Stimulated activated CD4-positive, alpha-beta T cell treated with anti-CD3 and anti-CD28 coated beads, Interleukin-15, amount 100 ng/mL, for 48 hours (primary cell): ENCODE results near the gene MLST8.
A peak's percentile ranks its signal among the peaks of the same experiment; 100 is the strongest.

ENCODE experiments used
- DNase-seq, 2 donors: peaks; one replicate each; pipeline ENCODE4 v3.0.0-alpha.2; 2020; ENCODE audit warnings: low read depth in 2 of 2

The MLST8 gene

DNA sequence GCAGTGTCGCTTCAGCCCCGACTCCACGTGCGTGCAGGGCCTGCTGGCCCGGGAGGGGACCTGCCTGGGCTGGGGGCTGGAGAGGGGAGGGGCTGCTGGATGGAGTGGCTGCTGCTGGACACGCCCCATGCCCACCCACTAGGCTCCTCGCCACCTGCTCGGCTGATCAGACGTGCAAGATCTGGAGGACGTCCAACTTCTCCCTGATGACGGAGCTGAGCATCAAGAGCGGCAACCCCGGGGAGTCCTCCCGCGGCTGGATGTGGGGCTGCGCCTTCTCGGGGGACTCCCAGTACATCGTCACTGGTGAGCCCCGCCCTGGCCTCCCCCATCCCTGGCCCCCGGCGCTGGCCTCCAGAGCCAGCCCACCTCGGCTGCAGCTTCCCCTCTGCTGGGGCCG lies 3.1 kb downstream of the MLST8 start:
- DNase-seq, result no peak

DNA sequence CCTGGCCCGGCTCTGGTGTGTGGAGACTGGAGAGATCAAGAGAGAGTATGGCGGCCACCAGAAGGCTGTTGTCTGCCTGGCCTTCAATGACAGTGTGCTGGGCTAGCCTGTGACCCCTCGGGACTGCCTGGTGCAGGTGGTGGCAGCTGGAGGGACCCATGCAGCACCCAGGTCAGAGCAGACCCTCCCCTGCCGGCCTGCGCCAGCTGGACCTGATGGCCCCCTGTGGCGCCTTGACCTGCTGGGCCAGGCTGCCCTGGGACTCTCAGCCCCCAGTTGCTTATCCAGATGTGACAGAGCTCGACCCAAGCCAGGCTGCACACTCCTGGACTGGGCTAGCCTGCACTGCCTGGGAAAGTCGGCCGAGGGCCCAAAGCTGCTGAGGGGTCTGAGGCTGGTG lies 3.5 kb downstream of the MLST8 start:
- DNase-seq, result no peak

DNA sequence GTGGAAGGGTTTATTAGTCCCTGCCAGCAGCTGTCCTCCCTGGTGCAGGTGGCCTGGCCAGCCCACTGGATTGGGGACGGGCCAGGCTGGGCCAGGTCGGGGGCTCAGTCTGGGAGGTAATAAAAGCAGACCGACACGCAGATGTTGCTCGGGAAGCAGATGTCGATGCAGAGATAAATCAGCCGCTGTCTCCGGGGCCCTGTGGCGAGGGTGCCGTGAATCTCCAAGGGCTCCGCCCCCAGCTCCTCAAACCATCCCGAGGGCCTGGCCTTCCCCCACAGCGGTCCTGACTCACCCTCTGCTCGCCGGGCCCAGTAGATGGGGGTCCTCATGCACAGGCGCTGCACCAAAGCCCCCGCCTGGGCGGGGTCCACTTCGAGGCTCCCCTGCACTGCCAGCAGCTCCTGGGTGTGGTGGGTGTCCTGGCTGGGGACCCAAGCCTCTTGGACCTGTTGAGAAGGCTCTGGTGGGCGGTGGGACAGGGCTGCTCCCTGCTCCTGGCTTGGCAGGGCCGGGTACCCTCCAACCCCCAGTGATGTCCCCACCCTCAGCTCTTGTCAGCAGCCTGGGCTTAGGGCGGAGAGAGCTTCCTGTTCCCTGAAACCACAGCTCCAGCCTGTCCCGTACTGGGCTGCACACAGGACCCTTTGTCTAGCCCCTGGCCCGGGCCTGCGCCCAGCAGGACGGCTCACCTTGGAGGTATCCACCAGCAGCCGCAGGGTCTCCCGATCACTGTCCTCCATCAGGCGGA lies 4.2 kb downstream of the MLST8 start:
- no peak for DNase-seq

DNA sequence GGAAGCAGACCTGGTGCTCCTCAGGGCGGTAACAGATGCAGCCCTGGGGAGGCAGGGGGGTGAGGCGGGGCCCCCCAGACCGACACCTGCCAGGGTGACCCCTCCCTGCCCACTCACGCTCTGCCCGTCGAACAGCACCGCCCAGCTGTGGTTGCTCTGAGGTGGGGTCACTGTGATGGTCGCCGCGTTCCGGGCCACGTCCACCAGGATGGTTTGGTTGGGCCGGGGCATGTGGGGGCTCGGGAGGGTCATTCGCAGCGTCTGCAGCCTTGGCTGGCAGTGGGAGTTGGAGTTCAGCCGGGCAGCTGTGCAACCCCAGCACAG lies 4.7 kb downstream of the MLST8 start:
- no peak for DNase-seq

DNA sequence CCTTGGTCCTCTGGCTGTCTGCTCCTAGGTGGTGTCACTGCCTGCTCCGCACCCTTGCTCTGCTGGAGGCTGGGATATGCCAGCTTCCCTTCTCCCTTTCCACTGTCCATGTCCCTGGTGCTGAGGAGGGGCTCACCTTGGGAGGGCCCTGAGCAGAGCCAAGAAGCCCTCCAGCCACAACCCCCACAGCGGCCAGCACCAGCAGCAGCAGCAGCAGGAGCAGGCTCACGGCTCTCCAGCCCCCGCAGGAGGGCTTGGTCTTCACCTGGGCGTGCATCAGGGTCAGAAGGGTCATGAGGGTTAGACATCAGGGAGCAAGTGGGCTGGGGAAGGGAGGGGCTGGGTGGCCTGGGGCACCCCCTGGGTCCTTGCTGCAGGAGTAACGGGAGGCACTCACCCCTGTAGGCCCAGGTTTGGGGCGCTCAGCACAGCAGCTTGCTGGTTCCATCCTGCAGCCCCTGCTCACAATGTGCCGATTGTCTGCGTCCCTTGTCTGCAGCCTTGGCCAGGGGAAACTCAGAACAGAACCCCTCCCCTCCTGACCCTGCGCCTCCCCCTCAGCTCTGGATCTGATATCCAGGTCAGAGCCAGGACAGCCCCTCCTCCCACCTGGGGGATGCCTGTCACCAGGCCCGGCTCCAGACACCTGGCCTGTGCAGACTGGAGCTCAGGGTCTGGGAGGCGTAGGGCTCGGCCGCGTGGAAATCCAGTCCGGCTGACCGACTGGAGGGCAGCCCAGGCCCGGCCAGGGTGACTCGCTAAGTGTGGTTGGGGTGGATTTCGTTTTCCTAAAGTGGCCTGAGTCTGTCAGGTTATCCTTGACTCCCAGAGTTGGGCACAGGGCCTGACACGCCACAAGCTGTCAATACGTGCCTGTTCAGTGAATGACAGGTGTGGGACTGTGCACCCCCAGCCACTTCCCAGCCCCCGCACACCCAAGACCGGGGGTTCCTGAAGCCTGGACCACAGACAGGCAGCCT lies 5.4 kb downstream of the MLST8 start, which contains the start of gene BRICD5:
BRICD5 (minus strand) TSS at position 478 of the 980 bp plus-strand sequence; CDS start at position 448, 30 bp downstream.
- no peak for DNase-seq

DNA sequence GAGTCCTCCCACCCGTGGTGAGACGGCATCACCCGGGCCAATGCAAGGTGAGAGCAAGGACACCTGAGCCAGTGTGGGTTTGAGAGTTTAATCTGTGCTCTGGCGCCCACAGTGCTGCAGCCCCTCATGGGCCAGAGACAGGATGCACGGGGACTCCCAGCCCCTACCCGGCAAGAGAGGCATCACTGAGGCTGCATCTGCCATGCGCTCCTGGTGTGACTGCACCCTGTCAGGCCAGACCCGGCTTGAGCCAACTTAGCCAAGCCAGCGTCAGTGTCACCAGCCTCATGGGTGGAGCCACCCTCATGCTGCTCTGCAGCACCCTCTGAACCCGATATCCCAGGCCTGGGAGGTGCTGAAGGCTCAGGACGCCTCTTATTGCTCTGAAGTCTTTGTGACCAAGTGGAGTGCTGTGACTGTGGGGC lies 6.7 kb downstream of the MLST8 start:
- no peak for DNase-seq

DNA sequence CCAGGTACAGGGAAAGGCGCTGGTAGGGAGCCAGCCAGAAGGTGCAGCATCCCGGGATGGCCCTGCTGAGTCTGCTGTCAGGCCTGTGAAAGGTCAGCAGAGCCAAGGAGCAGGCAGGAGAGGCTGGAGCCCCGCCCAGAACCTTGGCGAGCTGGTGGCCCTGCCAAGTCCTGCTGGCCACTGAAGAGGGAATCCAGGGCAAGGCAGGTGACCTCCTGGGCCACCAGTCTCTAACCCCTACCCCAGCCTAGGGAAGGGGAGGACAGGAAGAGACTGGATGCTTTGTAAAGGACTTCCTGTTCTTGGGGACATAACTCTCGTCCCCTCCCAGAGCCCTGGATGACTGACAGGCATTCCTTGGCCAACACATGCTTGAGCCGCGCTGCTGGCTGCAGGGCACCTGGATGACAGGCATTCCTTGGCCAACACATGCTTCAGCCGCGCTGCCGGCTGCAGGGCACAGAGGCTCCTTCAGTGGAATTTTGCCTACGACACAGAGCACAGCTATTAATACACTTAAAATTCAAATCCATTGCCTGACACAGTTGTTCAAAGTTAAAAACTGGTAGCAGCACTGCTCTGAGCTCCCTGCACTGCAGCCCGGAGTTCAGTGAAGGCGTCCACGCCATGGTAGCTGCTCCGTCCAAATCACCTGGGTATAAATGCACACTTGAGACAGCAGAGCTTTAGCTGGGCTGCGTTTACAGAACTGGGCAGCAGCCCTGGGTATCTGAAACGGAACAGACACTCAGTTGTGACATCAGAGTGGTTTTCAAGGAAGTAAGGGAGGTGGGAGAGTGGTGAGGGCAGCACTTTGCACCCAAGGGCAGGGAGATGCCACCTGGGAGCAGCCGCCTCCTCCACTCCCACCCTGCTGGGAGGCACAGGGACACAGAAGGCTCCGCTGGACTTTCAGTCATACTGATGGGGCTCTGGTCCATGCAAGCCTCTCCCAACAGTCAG lies 7.4 kb downstream of the MLST8 start:
- DNase-seq, result no peak

DNA sequence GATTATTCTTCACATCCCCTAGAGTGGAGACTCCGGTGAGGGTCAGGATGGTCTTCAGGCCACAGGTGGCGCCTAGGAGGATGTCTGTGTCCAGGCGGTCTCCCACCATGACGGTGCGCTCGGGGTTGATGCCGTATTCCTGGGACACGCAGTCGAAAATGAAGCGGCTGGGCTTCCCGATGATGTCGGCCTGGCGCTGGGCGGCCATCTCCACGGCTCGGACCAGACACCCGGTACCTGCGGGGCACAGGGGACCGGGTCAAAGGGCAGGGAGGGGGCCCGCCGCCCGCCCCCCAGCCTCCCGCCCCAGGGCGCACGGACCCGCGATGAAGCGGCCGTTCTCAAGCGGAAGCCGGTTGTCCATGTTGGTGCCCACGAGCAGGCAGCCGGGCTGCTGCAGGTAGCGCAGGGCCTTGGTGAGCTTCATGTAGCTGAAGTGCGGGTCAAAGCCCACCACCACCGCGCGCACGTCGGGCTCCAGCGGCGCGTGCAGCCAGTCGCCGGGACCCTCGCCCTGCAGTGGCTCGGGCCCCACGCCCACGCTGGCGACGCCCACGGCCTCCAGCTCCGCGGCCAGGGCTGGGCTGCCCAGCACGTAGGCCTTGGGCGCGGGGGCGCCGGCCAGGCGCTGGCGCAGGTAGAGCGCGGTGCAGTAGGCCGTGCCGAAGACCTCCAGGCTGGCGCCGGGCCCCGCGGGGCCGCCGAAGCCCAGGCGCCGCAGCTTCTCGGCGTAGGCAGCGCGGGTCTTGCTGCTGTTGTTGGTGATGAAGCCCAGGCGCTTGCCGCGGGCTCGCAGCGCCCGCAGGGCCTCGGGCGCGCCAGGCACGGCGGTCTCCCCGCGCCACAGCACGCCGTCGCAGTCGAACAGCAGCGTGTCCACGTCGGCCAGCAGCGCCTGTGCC lies 8.8 kb downstream of the MLST8 start:
- no peak for DNase-seq

DNA sequence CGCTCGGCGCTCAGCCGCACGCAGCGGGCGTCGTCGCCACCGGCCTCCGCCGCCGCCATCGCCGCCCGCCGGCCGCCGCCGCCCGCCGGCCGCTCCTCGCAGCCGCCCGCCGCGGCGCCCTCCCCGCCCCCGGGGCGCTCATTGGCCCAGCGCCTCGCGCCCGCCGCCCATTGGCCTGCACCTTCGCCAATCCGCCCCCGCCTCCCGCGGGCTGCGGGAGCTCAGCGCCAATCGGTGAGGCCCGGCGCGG lies 9.4 kb downstream of the MLST8 start, which contains the start of gene PGP:
PGP (minus strand) TSS at position 122 of the 250 bp plus-strand sequence; CDS start at position 59, 63 bp downstream.
- DNase-seq, result no peak

DNA sequence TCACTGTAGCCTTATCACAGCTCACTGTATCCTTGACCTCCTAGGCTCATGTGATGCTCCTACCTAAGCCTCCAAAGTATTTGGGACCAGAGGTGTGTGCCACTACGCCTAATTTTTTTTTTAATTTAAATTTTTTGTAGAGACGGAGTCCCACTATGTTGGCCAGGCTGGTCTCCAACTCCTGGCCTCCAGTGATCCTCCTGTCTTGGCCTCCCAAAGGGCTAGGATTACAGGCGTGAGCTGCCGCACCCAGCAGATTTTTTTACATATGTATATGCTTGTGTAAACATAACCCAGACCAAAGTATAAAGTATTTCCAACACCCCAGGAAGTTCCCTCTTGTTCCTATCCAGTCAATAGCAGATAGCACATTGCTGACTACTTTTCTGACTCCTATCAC lies 11.1 kb downstream of the MLST8 start:
- DNase-seq, result no peak

DNA sequence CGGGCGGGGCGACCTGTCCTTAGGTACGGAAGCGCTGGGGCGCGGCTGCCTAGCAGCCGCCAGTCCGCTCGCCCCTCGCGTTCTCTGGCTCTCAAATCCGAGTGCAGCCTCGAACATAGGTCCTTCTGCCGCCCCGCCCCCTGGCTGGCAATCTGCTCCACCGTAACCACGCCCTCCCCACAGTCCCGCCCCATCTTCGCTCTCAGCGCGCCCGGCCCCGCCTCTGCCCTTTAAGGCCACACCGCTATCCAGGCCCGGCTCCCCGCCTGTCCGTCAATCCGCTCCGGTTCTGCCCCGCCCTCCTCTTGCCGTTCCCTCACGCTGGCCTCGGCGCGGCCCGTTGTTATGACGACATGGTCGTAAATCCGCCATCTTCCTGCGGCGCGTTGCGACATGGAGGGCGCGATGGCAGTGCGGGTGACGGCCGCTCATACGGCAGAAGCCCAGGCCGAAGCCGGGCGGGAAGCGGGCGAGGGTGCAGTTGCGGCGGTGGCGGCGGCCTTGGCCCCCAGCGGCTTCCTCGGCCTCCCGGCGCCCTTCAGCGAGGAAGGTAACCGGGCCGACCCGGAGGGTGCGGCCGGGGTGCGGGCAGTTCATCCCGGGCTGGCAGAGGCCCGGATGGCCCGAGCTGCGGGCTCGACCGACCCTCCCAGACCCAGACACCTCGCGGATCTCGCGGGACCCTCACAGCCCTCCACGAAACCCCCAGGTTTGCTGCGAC lies 18.1 kb downstream of the MLST8 start, which contains the start of gene E4F1:
E4F1 (plus strand) TSS at position 371 of the 721 bp plus-strand sequence; CDS start at position 394, 23 bp downstream.
- peak; percentile 99 to 100 for DNase-seq

DNA sequence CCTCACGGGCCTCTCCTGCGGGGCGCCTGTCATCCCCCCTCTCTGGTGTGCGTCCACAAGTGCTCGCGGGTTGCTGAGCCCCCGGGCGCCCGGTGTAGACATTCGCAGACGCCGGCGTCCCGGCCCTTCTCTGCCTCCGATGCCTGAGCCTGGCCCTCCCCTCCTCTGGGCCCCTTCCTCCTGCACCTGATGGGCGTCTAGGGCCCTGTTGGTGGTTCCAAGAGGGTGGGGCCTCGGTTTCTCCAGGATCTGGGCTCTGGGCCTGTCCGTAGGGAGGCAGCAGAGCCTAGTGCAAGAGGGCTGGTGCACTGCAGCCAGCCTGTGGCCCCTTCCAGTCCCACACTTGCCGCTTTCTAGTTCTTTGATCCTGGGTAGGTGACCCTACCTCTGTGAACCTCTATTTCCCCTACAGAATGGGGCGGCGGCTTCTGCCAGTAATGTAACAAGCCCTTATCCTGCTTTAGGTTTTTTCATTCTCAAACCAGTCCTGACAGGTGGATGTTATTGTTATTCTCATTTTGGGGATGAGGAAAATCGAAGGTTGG lies 18.8 kb downstream of the MLST8 start:
- no peak for DNase-seq

DNA sequence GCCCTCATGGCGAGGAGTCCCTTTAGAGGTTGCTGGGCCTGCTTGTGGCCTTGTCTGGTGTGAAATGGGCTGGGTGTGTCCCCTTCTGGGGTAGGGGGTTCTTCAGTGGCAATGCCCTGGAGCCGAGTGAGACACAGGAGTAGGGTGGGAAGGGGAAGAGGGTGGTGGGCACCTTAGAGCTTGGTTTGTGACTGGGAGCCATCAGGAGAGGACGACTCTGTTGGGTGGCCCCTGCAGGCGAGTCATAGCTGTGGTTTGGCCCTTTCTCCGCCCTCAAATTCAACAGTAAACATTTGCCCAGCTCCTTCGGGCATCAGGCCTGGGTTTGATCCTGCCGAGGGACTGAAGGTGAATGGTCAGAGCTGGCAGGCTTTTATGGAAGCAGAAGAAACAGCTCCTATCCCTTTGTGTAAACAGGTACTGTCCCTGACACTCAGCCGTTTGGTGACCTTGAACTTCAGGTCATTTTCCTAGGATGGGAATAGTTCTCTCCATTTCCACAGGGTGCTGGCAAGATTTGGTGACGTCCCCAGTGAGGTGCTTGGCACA lies 21.1 kb downstream of the MLST8 start:
- no peak for DNase-seq

DNA sequence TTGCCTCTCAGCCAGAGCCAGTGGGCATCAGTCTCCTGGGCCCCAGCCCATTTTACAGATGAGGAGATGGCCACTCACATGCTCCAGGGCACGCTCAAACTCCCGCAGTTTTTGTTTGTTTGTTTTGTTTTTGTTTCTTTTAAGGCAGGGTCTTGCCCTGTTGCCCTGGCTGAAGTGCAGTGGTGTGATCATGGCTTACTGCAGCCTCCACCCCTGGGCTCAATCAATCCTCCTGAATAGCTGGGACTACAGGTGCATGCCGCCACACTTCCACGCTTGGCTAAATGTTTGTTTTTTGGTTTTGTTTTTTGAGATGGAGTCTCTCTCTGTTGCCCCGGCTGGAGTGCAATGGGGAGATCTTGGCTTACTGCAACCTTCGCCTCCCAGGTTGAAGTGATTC lies 21.7 kb downstream of the MLST8 start:
- DNase-seq, result no peak

DNA sequence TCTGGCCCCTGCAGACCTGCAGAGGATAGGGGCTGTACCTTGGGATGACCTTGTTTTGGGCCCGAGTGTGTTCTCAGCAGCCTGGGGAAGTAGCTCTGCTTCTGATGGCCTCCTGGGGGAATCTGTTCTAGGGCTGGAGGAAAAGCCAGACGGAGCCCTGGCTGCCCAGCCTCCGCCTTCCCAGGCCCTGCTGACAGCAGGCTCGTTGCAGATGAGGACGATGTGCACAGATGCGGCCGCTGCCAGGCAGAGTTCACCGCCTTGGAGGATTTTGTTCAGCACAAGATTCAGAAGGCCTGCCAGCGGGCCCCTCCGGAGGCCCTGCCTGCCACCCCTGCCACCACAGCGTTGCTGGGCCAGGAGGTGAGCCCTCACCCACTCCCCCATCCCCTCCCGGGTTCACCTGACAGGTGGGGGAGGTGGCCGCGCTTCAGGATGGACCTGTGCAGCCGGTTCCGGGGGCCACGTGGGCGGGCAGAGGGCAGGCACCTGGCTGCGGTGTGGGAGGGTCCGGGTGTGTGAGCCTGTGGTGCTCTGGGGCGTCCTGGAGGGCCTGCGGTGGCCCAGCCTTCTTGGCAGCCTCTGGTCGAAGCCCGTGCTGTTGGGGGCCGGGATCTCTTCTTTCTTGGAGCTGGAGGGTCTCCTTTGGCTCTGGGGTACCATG lies 23.0 kb downstream of the MLST8 start:
- no peak for DNase-seq

DNA sequence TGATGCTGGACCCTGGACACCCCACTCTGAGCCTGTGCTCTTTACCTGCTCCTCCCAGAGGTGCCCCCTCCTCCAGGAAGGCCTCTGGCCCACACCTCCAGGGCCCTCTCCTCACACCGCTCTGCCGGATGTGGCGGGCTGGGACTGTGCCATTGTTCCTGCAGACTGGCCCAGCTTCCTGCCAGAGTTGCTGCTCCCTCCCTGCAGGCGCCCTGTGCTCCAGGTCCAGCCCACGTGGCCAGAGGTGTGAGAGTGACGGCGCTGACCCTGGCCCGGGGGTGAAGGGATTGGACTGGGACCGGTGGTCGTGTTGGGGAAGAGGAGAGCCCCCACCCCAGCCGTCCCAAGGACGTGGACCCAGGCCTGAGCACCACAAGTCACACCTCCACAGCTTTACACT lies 23.8 kb downstream of the MLST8 start:
- no peak for DNase-seq

DNA sequence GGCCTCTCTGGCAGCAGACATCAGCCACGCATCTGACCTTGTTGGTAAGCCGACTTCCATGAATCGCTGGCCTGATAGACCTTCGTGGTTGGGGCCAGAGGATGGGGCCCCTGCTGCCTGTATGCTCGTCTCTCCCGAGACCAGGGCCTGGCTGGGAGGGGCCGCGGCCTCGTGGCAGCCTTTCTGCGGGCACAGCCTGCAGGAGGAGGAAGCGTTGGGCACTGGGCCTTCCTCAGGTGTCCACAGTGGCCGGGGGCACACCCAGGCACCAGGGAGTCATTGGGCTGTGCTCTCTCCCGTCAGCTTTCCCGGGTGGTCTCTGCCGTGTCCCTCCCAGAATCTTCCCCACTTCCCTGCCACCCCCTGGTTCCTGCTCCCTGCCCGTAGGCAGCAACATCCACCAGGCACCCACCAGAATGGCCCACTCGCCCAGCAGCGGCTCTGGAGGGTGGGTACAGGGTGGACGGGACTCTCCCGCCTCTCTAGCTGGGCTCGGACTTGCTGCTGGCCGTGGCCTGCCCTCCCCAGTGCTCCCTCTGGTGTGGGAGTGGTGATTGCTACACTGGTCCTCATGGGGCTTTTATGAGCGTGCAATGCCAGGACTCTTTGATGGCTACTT lies 24.5 kb downstream of the MLST8 start:
- no peak for DNase-seq

DNA sequence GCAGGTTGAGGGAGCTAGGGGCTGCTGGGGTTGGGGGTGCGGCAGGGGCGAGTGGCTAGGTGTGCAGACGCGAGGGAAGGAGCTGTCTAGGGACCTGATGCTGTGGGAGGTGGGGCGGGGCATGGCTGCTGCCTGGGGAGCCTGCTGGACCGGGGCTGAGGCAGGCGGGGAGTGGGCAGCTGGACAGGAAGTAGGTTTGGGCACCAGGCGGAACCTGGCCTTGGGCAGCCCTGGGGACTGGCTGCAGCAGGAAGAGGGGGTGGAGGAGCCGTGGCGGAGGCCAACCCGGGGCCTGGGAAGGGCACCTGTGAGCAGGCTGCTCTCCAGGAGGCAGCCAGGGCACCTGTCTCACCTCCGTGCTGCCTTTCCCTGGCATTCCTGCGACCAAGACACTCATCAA lies 25.1 kb downstream of the MLST8 start:
- no peak for DNase-seq
